GM21717 (cell line): ENCODE results near the gene NID1.
"Not testable (repeated sequence)": the region's sequence is repeated elsewhere in the genome, so short reads cannot be mapped to it uniquely, and the experiment has no call there.

Experiments
- ATAC-seq: cut with Tn5 transposase; IDR thresholded peaks from one replicate; pipeline ENCODE4 v1.9.1; 2021; ENCODE audit warnings: mild to moderate bottlenecking, moderate library complexity; ENCODE audit not compliant: unreplicated experiment

The NID1 gene

GRCh38 chr1:236002025-236002390, 62.9 kb downstream of the NID1 start:
- no peak for ATAC-seq

GRCh38 chr1:236000781-236001180, 64.1 kb downstream of the NID1 start:
- ATAC-seq = no peak

DNA sequence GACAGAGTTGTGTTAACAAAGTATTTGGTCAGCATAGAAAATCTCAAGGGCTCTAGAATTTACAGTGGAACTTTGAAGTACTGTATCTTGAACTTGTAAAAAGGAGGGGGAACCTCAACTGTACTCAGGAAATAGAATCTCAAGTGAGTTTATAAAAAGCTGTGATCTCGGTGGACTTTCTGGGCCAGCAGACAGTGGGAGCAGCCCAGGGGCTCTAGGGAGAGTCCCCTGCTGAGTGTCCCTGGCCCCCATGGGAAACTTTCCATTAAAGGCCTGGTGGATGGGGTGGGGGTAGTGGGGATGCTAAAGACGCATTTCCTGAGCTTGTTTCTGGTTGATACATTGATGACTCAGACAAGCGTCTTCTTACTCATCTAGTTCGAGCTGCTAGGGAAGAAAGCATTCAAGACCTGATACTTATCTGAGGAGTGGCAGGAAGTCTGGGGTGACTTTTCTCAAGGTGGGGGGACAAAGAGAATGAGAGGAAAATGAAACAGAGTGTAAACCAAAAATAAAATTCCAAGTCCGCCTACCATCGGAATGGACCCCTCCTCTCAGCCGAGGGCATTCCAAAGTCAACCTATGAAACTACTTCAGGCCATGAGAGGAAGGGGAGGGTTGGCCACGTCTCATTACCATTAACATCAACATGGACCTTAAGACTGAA, 65.5 kb downstream of the NID1 start:
- peak; percentile 82 for ATAC-seq

- ATAC-seq = peak; percentile 37
These were observed 66.1 kb downstream of the NID1 start for GRCh38 chr1:235998812-235999211.

- no peak for ATAC-seq
These were observed 67.0 kb downstream of the NID1 start for GRCh38 chr1:235997931-235998330.

DNA sequence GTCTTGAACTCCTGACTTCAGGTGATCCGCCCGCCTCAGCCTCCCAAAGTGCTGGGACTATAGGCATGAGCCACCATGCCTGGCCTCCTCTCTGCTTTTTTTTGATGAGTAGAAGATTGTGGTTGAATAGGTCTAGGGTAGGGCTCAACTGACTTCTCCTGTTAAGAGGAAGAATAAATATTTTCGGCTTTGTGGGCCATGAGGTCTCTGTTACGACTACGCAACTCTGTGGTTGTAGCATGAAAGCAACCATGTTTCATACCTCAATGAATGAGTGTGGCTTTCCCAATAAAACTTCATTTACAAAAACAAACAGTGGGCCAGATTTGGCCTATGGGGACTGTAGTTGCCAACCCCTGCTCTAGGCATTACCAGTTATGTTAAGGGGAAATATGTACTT, 67.8 kb downstream of the NID1 start:
- no peak for ATAC-seq

DNA sequence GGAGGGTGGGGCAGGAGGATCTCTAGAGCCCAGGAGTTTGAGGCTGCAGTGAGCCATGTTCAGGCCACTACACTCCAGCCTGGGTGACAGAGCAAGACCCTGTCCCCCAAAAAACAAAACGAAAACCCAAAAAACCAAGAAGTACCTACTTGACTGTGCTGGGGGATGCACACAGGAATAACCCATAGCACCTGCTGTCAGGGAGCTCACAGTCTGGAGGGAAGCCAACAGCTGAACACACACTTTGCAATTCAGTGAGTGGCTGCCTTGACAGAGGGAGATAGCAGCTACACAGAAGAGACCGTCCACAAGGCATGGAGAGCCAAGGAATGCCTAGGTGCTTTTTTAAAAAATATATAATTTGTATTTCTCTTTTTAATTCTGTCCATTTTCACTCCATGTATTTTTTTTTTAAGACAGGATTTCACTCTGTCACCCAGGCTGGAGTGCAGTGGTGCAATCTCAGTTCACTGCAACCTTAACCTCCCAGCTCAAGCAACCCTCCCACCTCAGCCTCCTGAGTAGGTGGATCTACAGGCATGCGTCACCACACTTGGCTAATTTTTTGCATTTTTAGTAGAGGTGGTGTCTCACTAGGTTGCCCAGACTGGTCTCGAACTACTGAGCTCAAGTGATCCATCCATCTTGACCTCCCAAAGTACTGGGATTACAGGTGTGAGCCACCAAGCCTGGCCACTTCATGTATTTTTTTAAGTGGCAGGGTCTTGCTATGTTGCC, 68.7 kb downstream of the NID1 start:
- ATAC-seq = no peak

DNA sequence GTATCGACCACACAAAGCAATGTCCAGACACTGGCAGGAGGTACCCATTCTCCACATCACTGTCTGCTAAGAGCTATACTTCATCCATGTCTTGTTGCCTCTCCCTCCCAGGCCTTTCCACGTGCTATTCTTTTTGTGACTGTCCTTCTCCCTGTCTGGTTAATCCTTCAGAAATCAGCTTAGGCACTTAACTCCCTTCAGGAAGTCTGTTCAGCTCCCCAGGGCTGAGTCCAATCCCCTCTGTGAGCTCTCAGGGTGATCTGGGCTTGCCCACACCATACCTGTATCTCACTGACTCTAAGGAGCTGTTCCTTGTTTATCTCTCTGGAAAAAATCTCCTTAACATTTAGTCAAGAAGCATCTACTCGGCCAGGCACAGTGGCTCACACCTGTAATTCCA, 69.4 kb downstream of the NID1 start:
- ATAC-seq = no peak

DNA sequence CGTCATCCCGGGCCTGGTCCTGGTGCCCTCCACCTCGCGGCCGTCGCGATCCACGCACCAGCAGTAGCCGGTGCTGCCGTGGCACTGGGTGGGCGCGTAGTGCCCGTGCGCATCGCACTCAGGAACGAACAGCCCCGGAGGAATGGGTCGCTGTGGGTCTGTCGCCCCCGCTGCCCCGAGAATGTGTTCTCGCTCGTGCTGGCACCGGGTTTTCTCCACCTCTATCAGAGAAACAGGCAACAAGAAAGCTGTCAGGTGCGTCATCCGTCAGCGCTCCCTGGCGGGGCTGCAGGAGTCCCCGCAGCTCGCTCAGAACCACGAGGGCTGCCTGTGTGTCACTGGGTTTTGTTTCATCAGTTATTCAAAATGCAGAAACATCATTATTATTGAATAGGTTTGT, 71.2 kb downstream of the NID1 start:
- no peak for ATAC-seq

DNA sequence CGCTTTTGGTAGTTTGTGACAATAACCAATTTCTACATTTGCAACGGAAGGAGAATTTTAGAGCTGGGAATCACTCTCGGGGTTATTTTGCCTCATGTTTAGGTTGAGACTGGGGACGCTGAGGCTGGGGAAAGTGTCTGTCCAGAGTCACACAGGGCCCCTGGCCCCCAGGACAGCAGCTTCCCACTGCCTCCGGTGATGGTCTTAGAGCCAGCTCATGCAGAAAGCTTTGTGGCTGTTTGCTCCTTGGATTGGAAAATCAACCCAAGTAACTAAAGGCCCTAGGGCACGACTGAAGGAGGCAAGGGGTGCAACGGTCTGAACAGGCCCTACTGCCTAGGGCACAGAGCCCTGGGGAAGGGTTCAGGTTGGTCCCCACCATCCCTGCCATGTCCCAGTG, 72.0 kb downstream of the NID1 start:
- no peak for ATAC-seq

DNA sequence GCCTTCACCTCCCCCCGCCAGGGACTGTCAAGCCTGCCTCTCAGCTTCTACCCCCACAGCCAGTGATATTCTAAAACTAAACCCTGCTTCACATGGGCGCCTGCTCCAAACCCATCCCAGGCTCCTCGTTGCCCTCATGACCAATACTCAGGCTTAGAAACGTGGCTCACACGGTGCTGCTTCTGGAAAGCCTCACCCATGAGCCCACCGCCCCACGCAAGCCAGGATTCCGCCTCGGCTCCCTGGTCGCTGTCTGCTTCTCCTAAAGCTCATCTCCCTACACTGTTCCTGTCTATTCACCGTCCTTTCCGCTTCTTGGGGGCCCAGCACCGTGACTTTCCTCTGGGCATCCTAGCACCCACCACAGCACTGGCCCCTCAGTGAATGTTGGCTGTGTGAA, 72.5 kb downstream of the NID1 start:
- no peak for ATAC-seq

DNA sequence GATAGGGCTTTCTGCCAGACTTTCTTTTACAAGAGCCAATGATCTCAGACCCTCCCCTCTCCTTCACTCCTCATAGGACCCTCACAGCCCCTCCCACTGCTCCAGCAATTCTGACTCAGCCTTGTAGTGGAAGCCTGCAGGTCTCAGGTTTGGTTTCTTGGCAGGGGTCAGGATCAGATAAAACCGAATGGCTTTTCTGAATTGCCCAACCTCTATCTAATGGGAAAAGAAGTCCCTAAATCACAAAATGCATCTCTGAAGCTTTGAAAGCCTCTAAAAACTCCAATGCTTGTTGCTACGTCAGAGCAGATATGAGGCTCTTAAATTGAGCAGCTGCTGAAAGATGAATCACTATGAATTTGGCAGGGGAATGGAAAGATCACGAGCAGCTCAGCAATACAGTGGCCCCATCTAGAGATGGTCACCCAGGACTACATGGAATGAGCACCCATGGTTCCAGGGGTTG, 74.5 kb downstream of the NID1 start:
- ATAC-seq = no peak

- no peak for ATAC-seq
These were observed 75.8 kb downstream of the NID1 start for GRCh38 chr1:235989105-235989504.

GRCh38 chr1:235986869-235987268, 78.0 kb downstream of the NID1 start:
- ATAC-seq = no peak

DNA sequence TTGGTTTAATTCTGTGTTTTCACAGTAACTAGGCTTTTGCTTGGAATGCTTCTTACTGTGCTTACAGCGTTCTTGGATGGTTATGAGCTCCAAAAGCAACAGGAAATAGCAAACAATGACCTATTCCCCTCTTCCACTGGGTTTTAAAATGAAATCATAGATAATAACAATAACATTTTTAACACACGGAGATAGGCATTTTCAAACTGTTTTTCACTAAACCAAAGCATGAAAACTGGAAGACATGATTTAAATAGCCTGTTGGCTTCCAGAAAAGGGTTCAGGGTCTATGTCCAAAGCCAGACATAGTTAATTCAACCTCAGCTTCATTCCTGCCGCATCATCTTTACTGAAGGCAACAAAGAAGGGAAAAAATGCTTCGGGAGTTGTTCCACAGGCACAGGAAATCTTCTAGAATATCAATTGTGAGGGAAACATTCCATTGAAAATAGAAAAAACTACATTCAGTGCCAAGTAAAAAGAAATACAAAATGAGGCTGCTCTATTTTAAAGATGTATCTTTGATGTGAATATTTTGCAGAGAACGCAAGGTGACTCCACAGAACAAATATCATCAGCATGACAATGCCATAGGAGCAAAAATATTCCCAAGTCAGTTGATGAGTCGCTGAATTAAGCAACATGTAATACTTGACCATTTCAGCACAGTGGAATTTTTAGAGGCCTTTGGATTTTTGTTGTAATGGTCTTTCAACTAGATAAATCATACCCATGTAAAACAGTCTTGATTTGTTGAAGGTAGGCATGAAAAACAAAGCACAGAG, 80.7 kb downstream of the NID1 start:
- ATAC-seq = no peak

- ATAC-seq = no peak
These were observed 83.9 kb downstream of the NID1 start for GRCh38 chr1:235980976-235981375.

- ATAC-seq = no peak
These were observed 85.1 kb downstream of the NID1 start for GRCh38 chr1:235979716-235980333.

GRCh38 chr1:235979176-235979575, 85.7 kb downstream of the NID1 start:
- no peak for ATAC-seq

GRCh38 chr1:235976490-235976889, 88.4 kb downstream of the NID1 start:
- no peak for ATAC-seq

GRCh38 chr1:235974616-235975015, 90.3 kb downstream of the NID1 start:
- no peak for ATAC-seq

DNA sequence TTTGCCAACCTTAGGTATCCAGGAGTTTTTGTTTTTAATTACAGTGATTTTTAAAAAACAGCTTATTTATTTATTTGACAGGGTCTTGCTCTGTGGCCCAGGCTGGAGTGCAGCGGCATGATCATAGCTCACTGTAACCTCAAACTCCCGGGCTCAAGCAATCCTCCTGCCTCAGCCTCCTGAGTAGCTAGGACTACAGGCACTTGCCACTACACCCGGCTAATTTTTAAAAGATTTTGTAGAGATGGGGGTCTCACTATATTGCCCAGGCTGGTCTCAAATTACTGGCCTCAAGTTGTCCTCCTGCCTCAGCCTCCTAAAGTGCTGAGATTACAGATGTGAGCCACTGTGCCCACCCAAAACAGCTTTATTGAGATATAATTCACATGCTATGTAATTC, 92.2 kb downstream of the NID1 start:
- not testable (repeated sequence) for ATAC-seq
